ENCODE measurements around the gene OR11G2.
"Not testable (repeated sequence)": the region's sequence is repeated elsewhere in the genome, so short reads cannot be mapped to it uniquely, and the experiment has no call there.

Gene OR11G2

DNA sequence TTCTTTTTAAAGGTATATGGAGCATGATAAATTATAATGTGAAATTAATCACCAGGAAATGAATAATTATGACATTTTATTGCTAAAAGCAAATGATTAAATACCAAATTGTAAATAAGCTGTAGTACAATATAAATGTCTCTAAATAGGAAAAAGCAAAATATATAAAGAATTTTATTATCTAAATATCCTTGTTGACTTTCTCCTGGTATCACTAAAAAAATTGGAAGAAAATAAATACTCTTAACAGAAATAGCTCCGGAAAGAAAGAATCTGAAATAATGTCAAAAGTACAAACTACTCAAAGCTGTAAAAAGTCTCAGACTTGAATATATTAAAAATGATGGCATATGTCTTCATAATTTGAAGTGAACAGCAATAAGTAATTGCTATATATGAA, 38.0 kb downstream of the OR11G2 start, which contains the start of gene OR11H7:
Gene OR11H7 (plus strand): TSS at position 301 of the 400 bp plus-strand sequence.
- no peak for DNase-seq

DNA sequence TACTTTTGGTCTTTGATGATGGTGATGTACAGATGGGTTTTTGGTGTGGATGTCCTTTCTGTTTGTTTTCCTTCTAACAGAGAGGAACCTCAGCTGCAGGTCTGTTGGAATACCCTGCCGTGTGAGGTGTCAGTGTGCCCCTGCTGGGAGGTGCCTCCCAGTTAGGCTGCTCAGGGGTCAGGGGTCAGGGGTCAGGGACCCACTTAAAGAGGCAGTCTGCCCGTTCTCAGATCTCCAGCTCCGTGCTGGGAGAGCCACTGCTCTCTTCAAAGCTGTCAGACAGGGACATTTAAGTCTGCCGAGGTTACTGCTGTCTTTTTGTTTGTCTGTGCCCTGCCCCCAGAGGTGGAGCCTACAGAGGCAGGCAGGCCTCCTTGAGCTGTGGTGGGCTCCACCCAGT, 44.7 kb downstream of the OR11G2 start:
- DNase-seq = not testable (repeated sequence)

DNA sequence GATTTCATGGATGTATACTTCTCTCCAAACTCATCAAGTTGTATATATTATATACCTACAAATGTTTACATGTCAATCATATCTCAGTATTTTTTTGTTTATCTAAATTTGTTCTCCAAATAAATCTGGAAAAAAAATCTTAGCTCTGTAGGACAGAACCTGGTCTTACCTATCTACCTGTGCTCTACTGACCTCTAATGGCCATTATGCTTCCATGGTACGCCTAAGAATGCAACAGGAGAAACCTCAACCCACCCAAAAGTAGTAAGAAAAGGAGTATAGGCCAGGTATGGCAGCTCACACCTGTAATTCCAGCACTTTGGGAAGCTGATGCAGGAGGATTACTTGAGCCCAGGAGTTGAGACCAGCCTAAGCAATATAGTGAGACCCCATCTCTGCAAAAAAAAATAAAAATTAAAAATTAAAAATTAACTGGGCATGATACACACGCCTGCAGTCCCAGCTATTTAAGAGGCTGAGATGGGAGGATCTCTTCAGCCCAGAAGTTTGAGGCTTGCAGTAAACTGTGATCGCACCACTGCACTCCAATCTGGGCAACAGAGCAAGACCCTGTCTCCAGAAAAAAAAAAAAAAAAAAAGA, 57.0 kb downstream of the OR11G2 start:
- DNase-seq = no peak
